IMR-90 (cell line): ENCODE data around the gene ABHD16B. TPM values are rescaled to one million over a fixed set of nuclear protein-coding genes. Genes with fewer than 3 reads are reported as not detected.

Experiments used
- ATAC-seq: fragments of 200-7000 bp; cut with Tn5 transposase; 2 replicates; pipeline ENCODE4 v1.9.1; 2020; ENCODE audit warnings: low read depth, mild to moderate bottlenecking, moderate library complexity
- BruUV-seq: library from RNA; stranded (reverse); fragments of 400-500 nt; replicated peaks from 2 replicates; lab custom pipeline; 2021; lab: Mats Ljungman, UMichigan
- CTCF ChIA-PET: fragments of 300-600 bp; formaldehyde crosslinking; extraction: SDS; loops from one replicate; lab custom pipeline; 2021; ENCODE audit warnings: antibody characterized with exemption; lab: Yijun Ruan, JAX
- POLR2A ChIA-PET: fragments of 300-600 bp; sonication (Branson Sonifier 250); formaldehyde crosslinking; loops from one replicate; lab custom pipeline; 2022; ENCODE audit warnings: antibody characterized with exemption; ENCODE audit not compliant: unreplicated experiment; lab: Charles Lee
- DNase-seq: peaks from one replicate; pipeline ENCODE4 v3.0.0; 2013
- H2AFZ ChIP-seq: replicated peaks from 2 replicates; pipeline ENCODE3; 2013; ENCODE audit warnings: low read length, mild to moderate bottlenecking; ENCODE audit not compliant: poor library complexity
- H2AK5ac ChIP-seq: 2 replicates; pipeline ENCODE4 v1.6.1; 2013; ENCODE audit warnings: low read depth, low read length, inconsistent platforms
- H2AK9ac ChIP-seq: replicated peaks from 2 replicates; pipeline ENCODE3; 2013; ENCODE audit warnings: mild to moderate bottlenecking, low read depth, low read length, moderate library complexity; ENCODE audit not compliant: poor library complexity
- H2BK120ac ChIP-seq: 2 replicates; pipeline ENCODE4 v1.6.1; 2013; ENCODE audit warnings: low read depth, low read length, inconsistent platforms
- H2BK15ac ChIP-seq: 3 replicates; pipeline ENCODE4 v1.6.1; 2013; ENCODE audit warnings: low read depth, low read length, inconsistent platforms
- H2BK20ac ChIP-seq: 2 replicates; pipeline ENCODE4 v1.6.1; 2013; ENCODE audit warnings: low read depth, mild to moderate bottlenecking, inconsistent platforms, low read length, moderate library complexity
- H2BK5ac ChIP-seq: 2 replicates; pipeline ENCODE4 v1.6.1; 2013; ENCODE audit warnings: mild to moderate bottlenecking, low read depth, low read length, inconsistent platforms; ENCODE audit not compliant: poor library complexity, severe bottlenecking
- H3K14ac ChIP-seq: replicated peaks from 2 replicates; pipeline ENCODE4 v1.6.1; 2013; ENCODE audit warnings: low read depth, low read length, inconsistent platforms
- H3K18ac ChIP-seq: 2 replicates; pipeline ENCODE4 v1.6.1; 2013; ENCODE audit warnings: low read depth, low read length, control low read depth
- H3K23ac ChIP-seq: 2 replicates; pipeline ENCODE4 v1.6.1; 2013; ENCODE audit warnings: low read depth, low read length, inconsistent platforms
- H3K27ac ChIP-seq: 2 replicates; pipeline ENCODE4 v1.5.1; 2013; ENCODE audit warnings: mild to moderate bottlenecking, control low read depth, low read length; ENCODE audit not compliant: insufficient read depth
- H3K27me3 ChIP-seq: 2 replicates; pipeline ENCODE4 v1.6.1; 2013; ENCODE audit warnings: low read length; ENCODE audit not compliant: control insufficient read depth, insufficient read depth
- H3K36me3 ChIP-seq: 2 replicates; pipeline ENCODE4 v1.6.1; 2013; ENCODE audit warnings: low read length, mixed read lengths; ENCODE audit not compliant: control insufficient read depth, insufficient read depth
- H3K4ac ChIP-seq: 2 replicates; pipeline ENCODE4 v1.6.1; 2013; ENCODE audit warnings: low read depth, low read length, inconsistent platforms
- H3K4me1 ChIP-seq: 2 replicates; pipeline ENCODE4 v1.6.1; 2013; ENCODE audit warnings: low read length, mixed read lengths; ENCODE audit not compliant: control insufficient read depth, insufficient read depth
- H3K4me2 ChIP-seq: 2 replicates; pipeline ENCODE4 v1.6.1; 2013; ENCODE audit warnings: low read depth, mild to moderate bottlenecking, control low read depth, low read length, moderate library complexity
- H3K4me3 ChIP-seq: 2 replicates; pipeline ENCODE4 v1.5.1; 2013; ENCODE audit warnings: low read depth, mild to moderate bottlenecking, control low read depth, low read length, moderate library complexity; ENCODE audit not compliant: insufficient read depth
- H3K56ac ChIP-seq: 2 replicates; pipeline ENCODE4 v1.6.1; 2013; ENCODE audit warnings: low read length, inconsistent platforms; ENCODE audit not compliant: insufficient read depth; ENCODE audit errors: extremely low read depth
- H3K79me1 ChIP-seq, 2 experiments: 2 replicates each; pipeline ENCODE4 v1.6.1; 2013; ENCODE audit warnings: low read length in 2 of 2, inconsistent platforms in 1 of 2, low read depth in 1 of 2
- H3K9ac ChIP-seq: 2 replicates; pipeline ENCODE4 v1.6.1; 2013; ENCODE audit warnings: low read depth, low read length, control low read depth
- H3K9me1 ChIP-seq: 2 replicates; pipeline ENCODE4 v1.6.1; 2013; ENCODE audit warnings: low read length, inconsistent platforms; ENCODE audit not compliant: insufficient read depth
- H3K9me3 ChIP-seq: 2 replicates; pipeline ENCODE4 v1.6.1; 2013; ENCODE audit warnings: low read length; ENCODE audit not compliant: control insufficient read depth, insufficient read depth
- H4K20me1 ChIP-seq: 2 replicates; pipeline ENCODE4 v1.6.1; 2013; ENCODE audit warnings: low read length, inconsistent platforms; ENCODE audit not compliant: insufficient read depth
- H4K5ac ChIP-seq: 2 replicates; pipeline ENCODE4 v1.6.1; 2013; ENCODE audit warnings: mild to moderate bottlenecking, low read depth, low read length, control low read depth
- H4K8ac ChIP-seq, 2 experiments: 2 replicates each; pipeline ENCODE4 v1.6.1; 2013; ENCODE audit warnings: low read depth in 2 of 2, low read length in 2 of 2, control low read depth in 1 of 2, inconsistent platforms in 1 of 2
- H4K91ac ChIP-seq: 2 replicates; pipeline ENCODE4 v1.6.1; 2013; ENCODE audit warnings: low read depth, low read length, inconsistent platforms; ENCODE audit not compliant: insufficient read depth
- BHLHE40 ChIP-seq: fragments of 150-350 bp; IDR thresholded peaks from 2 replicates; pipeline ENCODE4 v1.6.1; 2016; ENCODE audit warnings: mild to moderate bottlenecking, low read depth, low read length
- CEBPB ChIP-seq: IDR thresholded peaks from 2 replicates; pipeline ENCODE4 v1.6.1; 2012; ENCODE audit warnings: low read depth, low read length, improper control_type of control experiment
- CTCF ChIP-seq: conservative IDR thresholded peaks from 2 replicates; pipeline ENCODE4 v1.5.1; 2012; ENCODE audit warnings: mild to moderate bottlenecking, low read depth, low read length, improper control_type of control experiment
- FOS ChIP-seq: fragments of 150-350 bp; IDR thresholded peaks from 2 replicates; pipeline ENCODE4 v1.6.1; 2016; ENCODE audit warnings: low read depth, low read length
- MAFK ChIP-seq: IDR thresholded peaks from 2 replicates; pipeline ENCODE4 v1.6.1; 2012; ENCODE audit warnings: low read depth, low read length, improper control_type of control experiment
- MAZ ChIP-seq: IDR thresholded peaks from 2 replicates; pipeline ENCODE4 v1.6.1; 2012; ENCODE audit warnings: low read depth, mild to moderate bottlenecking, low read length, improper control_type of control experiment, moderate library complexity, borderline replicate concordance
- MXI1 ChIP-seq: IDR thresholded peaks from 2 replicates; pipeline ENCODE4 v1.6.1; 2012; ENCODE audit warnings: low read depth, mild to moderate bottlenecking, low read length, moderate library complexity, borderline replicate concordance
- NFE2L2 ChIP-seq: fragments of 150-350 bp; IDR thresholded peaks from 2 replicates; pipeline ENCODE4 v1.6.1; 2016; ENCODE audit warnings: low read depth, mild to moderate bottlenecking, low read length
- RAD21 ChIP-seq: IDR thresholded peaks from 2 replicates; pipeline ENCODE4 v1.6.1; 2012; ENCODE audit warnings: low read length, improper control_type of control experiment
- RCOR1 ChIP-seq: IDR thresholded peaks from 2 replicates; pipeline ENCODE4 v1.6.1; 2012; ENCODE audit warnings: mild to moderate bottlenecking, low read length, improper control_type of control experiment; ENCODE audit not compliant: insufficient replicate concordance
- SMC3 ChIP-seq: fragments of 150-350 bp; IDR thresholded peaks from 2 replicates; pipeline ENCODE4 v1.6.1; 2016; ENCODE audit warnings: low read depth, mild to moderate bottlenecking, antibody characterized with exemption, low read length, moderate library complexity
- USF2 ChIP-seq: fragments of 150-350 bp; IDR thresholded peaks from 2 replicates; pipeline ENCODE4 v1.6.1; 2017; ENCODE audit warnings: mild to moderate bottlenecking, antibody characterized with exemption, low read length, low read depth
- WGBS, 2 experiments: methylation state at CpG; one replicate each; pipeline versions ENCODE4 v1.1.5 to v1.1.7; 2013; ENCODE audit warnings: missing lambda C conversion rate in 2 of 2; ENCODE audit not compliant: insufficient read length in 1 of 2; ENCODE audit errors: extremely low coverage in 2 of 2; 5-methylcytosine and 5-hydroxymethylcytosine counted together
- dilution Hi-C: fragments of 300-500 bp; cut with HindIII; formaldehyde crosslinking; loops from one replicate; pipeline ENCODE4 v1.14.3; 2018; ENCODE audit warnings: low sequenced_read_pairs; ENCODE audit not compliant: unreplicated experiment
- in situ Hi-C: fragments of 300-500 bp; cut with MboI; formaldehyde crosslinking; loops from 3 replicates; pipeline ENCODE4 v1.14.3; 2019; ENCODE audit warnings: low sequenced_read_pairs, inconsistent platforms, mixed read lengths
- intact Hi-C: fragments of 100-400 bp; cut with micrococcal nuclease; formaldehyde crosslinking; loops from 2 replicates; pipeline ENCODE4 v1.10.0; 2022
- polyA plus RNA-seq, 3 experiments: library from polyadenylated mRNA; depleted of rRNA; stranded (reverse); fragments of >200 nt; gene quantifications; 2 replicates each; pipeline ENCODE4 v1.2.3, GENCODE V29; 2012; ENCODE audit warnings: low replicate concordance in 1 of 3
- total RNA-seq: library from RNA; depleted of rRNA; stranded (reverse); fragments of >200 nt; gene quantifications from 2 replicates; pipeline ENCODE4 v1.2.3, GENCODE V29; 2012

ABHD16B gene
- total and polyA plus RNA-seq, 2 of the 4 experiments (the other 2 are of a cell fraction), result 0.05 TPM; not detected in 1

GRCh38 chr20:63819224-63819921 is 41.9 kb upstream of the ABHD16B start:
- CTCF ChIA-PET, result interaction anchor here (0.9 kb wide), 1 partner anchor 33 kb away, joined by 3 read pairs; no protein-coding TSS in a partner anchor

More at GRCh38 chr20:63819224-63819921, 41.9 kb upstream of the ABHD16B start:
- Histone ChIP-seq H3K36me3 (0 out of 2 replicates have a peak, but pooled peaks cover 3% of the 10 kb centered on the region), H2BK20ac (no peak overlapping the region), H3K9me1 (peaks cover 20% of the 10 kb centered on the region), H4K91ac (no peak overlapping the region), H3K27ac (no peak overlapping the region), H3K27me3 (no peaks in the 10 kb centered on the region), H3K4ac (no peak overlapping the region), H4K20me1 (peaks cover 54% of the 10 kb centered on the region), H3K14ac (0 out of 2 replicates have a peak overlapping the region, but pooled peaks have one; percentile 3), H2AK9ac (no peak overlapping the region), H3K18ac (no peak overlapping the region), H2AK5ac (peak overlapping the region; percentile 43; the same call in 1 of the 2 replicates), H4K5ac (no peak overlapping the region), H2AFZ (peak overlapping the region; percentile 55), H3K56ac (no peak overlapping the region), H2BK5ac (no peak overlapping the region), H3K23ac (no peak overlapping the region; the same call in 1 of the 2 replicates), H3K4me1 (peaks cover 16% of the 10 kb centered on the region), H3K4me3 (no peak overlapping the region), H3K4me2 (peak overlapping the region; percentile 25), H2BK15ac (no peak overlapping the region), H2BK120ac (no peak overlapping the region), H3K9me3 (no peaks in the 10 kb centered on the region), H4K8ac (peak overlapping the region in 1 of 2 experiments; percentile 36; a peak in 1 of 4 replicates), H3K79me1 (peaks cover 22 to 71% of the 10 kb centered on the region in 2 experiments), H3K9ac (no peak overlapping the region)
- TF ChIP-seq RAD21 (peak; percentile 32; the same call in 1 of the 2 replicates), MAFK (no peak), CTCF (0 out of 2 replicates have a peak, but pooled peaks have one; percentile 28), SMC3 (peak; percentile 46), MXI1 (no peak), RCOR1 (no peak), NFE2L2 (no peak), CEBPB (no peak), MAZ (no peak), FOS (no peak), BHLHE40 (peak; percentile 60; the same call in 1 of the 2 replicates), USF2 (no peak)
- BruUV-seq, result no TSS peak
- 80% methylated on average over 10 of the region's 24 CpGs; no CpG with 5 or more reads in 1 of the 2 experiments for WGBS, 2 experiments
- ATAC-seq (peak; percentile 47), DNase-seq (peak; percentile 45)
- intact Hi-C loops, result no loop called here
- dilution Hi-C loops, result no loop called here
- in situ Hi-C loops, result no loop called here
- POLR2A ChIA-PET, result no interaction called here
